ENCODE results near the gene TXNDC17. TPM values are rescaled to one million over a fixed set of nuclear protein-coding genes. Genes with fewer than 3 reads are reported as not detected.
A peak's percentile ranks its signal among the peaks of the same experiment; 100 is the strongest.

Gene TXNDC17
- total RNA-seq, 4 donors from 2014 or later, result 85.5 to 183 (median 106) TPM

- no peaks in the 10 kb centered on the region for H3K27me3 ChIP-seq
- peak in 1 of 2 donors; percentile 45 for ATAC-seq
- no peak overlapping the region for H3K4me3 ChIP-seq
- no peak overlapping the region for H3K27ac ChIP-seq
- H3K4me1 ChIP-seq, result peaks cover 7 to 11% of the 10 kb centered on the region in 2 donors
- intact Hi-C loops (cut with DNase I; ENCODE audit: low total_unique reads), result no loop called here
- in situ Hi-C loops (cut with MboI; ENCODE audit: low sequenced_read_pairs in 4 of 4), result loop anchor here in 1 of 4 donors (25.0 kb wide), 1 partner anchor 134 kb away; no protein-coding TSS in a partner anchor
- TF ChIP-seq POLR2A (IDR thresholded peaks at IDR 0.05), result no peak
- no peak for TF ChIP-seq CTCF (IDR thresholded peaks at IDR 0.05 in 4 of 5, conservative IDR thresholded peaks at IDR 0.05 in 1 of 5)
- no peak for DNase-seq
- no peaks in the 10 kb centered on the region for H3K9me3 ChIP-seq
- H3K36me3 ChIP-seq, result peaks cover 0 to 41% of the 10 kb centered on the region in 2 donors
Observed at GRCh38 chr17:6596081-6596480, 44.8 kb upstream of the TXNDC17 start.

GRCh38 chr17:6596511-6596910 lies 44.3 kb upstream of the TXNDC17 start:
- Histone ChIP-seq H3K27ac (no peak overlapping the region), H3K4me1 (peaks cover 7 to 11% of the 10 kb centered on the region in 2 donors), H3K4me3 (no peak overlapping the region), H3K9me3 (no peaks in the 10 kb centered on the region), H3K27me3 (no peaks in the 10 kb centered on the region), H3K36me3 (peaks cover 0 to 44% of the 10 kb centered on the region in 2 donors)
- DNase-seq, result no peak
- no peak for ATAC-seq
- intact Hi-C loops (cut with DNase I; ENCODE audit: low total_unique reads), result no loop called here
- TF ChIP-seq POLR2A (IDR thresholded peaks at IDR 0.05) (no peak), CTCF (IDR thresholded peaks at IDR 0.05 in 4 of 5, conservative IDR thresholded peaks at IDR 0.05 in 1 of 5) (no peak)
- in situ Hi-C loops (cut with MboI; ENCODE audit: low sequenced_read_pairs in 4 of 4), result loop anchor here in 1 of 4 donors (25.0 kb wide), 1 partner anchor 134 kb away; no protein-coding TSS in a partner anchor

GRCh38 chr17:6596941-6597340 lies 43.9 kb upstream of the TXNDC17 start:
- TF ChIP-seq POLR2A (IDR thresholded peaks at IDR 0.05) (no peak), CTCF (IDR thresholded peaks at IDR 0.05 in 4 of 5, conservative IDR thresholded peaks at IDR 0.05 in 1 of 5) (no peak)
- peaks cover 0 to 44% of the 10 kb centered on the region in 2 donors for H3K36me3 ChIP-seq

GRCh38 chr17:6597727-6598126 lies 43.1 kb upstream of the TXNDC17 start:
- peaks cover 0 to 47% of the 10 kb centered on the region in 2 donors for H3K36me3 ChIP-seq
- no peaks in the 10 kb centered on the region for H3K9me3 ChIP-seq
- in situ Hi-C loops (cut with MboI; ENCODE audit: low sequenced_read_pairs in 4 of 4) (loop anchor here in 1 of 4 donors (25.0 kb wide), 1 partner anchor 135 kb away; no protein-coding TSS in a partner anchor), intact Hi-C loops (cut with DNase I; ENCODE audit: low total_unique reads) (no loop called here)
- DNase-seq (no peak), ATAC-seq (no peak)
- H3K27me3 ChIP-seq, result no peaks in the 10 kb centered on the region
- no peak overlapping the region for H3K4me3 ChIP-seq
- peaks cover 7 to 11% of the 10 kb centered on the region in 2 donors for H3K4me1 ChIP-seq
- TF ChIP-seq POLR2A (IDR thresholded peaks at IDR 0.05) (no peak), CTCF (IDR thresholded peaks at IDR 0.05 in 4 of 5, conservative IDR thresholded peaks at IDR 0.05 in 1 of 5) (no peak)
- H3K27ac ChIP-seq, result no peak overlapping the region

More at GRCh38 chr17:6596941-6597340, 43.9 kb upstream of the TXNDC17 start:
- intact Hi-C loops (cut with DNase I; ENCODE audit: low total_unique reads), result no loop called here
- Histone ChIP-seq H3K9me3 (no peaks in the 10 kb centered on the region), H3K27ac (no peak overlapping the region), H3K27me3 (no peaks in the 10 kb centered on the region), H3K4me3 (no peak overlapping the region), H3K4me1 (peaks cover 7 to 11% of the 10 kb centered on the region in 2 donors)
- no peak for ATAC-seq
- in situ Hi-C loops (cut with MboI; ENCODE audit: low sequenced_read_pairs in 4 of 4), result loop anchor here in 1 of 4 donors (25.0 kb wide), 1 partner anchor 135 kb away; no protein-coding TSS in a partner anchor
- DNase-seq, result no peak
